ENCODE data around the gene ISX. TPM values are rescaled to one million over a fixed set of nuclear protein-coding genes. Genes with fewer than 3 reads are reported as not detected.

Gene ISX
- total and polyA plus RNA-seq, 9 of the 15 experiments (the other 6 are each of a cell fraction or from before 2014, with no cell fraction given): 0.03 to 0.36 (median 0.07) TPM

GRCh38 chr22:35135165-35135564, 69.2 kb downstream of the ISX start (continued):
- TF ChIP-seq IRF9 (tag; IDR thresholded peaks at IDR 0.05) (no peak), ZNF316 (IDR thresholded peaks at IDR 0.05) (no peak)

Other genes starting within 250 kb of the ISX start
- 9.9 and 10.0 TPM in 2 replicates for gene HMGXB4, start 191.3 kb downstream of the ISX start, total RNA-seq (2014; rRNA removed)
- gene HMGXB4, start 191.3 kb downstream of the ISX start, total RNA-seq (2014; rRNA removed; fragmentation: Illumina TruSeq; extraction: Trizol): 19.0 and 21.9 TPM in 2 replicates
- gene HMGXB4, start 191.3 kb downstream of the ISX start, total RNA-seq (2015; rRNA removed; fragmentation: Illumina TruSeq; extraction: Trizol): 17.5 and 20.8 TPM in 2 replicates
- gene HMGXB4, start 191.3 kb downstream of the ISX start, total RNA-seq (2021): 18.0 and 18.4 TPM in 2 replicates
- 24.8 and 25.3 TPM in 2 replicates for gene HMGXB4, start 191.3 kb downstream of the ISX start, polyA plus RNA-seq (2011; rRNA removed)
- gene HMGXB4, start 191.3 kb downstream of the ISX start, polyA plus RNA-seq (2014; fragmentation: Illumina TruSeq; extraction: Trizol): 23.7 and 26.6 TPM in 2 replicates
- gene HMGXB4, start 191.3 kb downstream of the ISX start, polyA plus RNA-seq (2014; fragmentation: Nextera tagmentation; extraction: Ambion mirVana): 10 to 100 TPM; 27.7 to 31.4 TPM
- 19.2 and 25.0 TPM in 2 replicates for gene HMGXB4, start 191.3 kb downstream of the ISX start, polyA plus RNA-seq (2014; rRNA removed)
- gene TOM1, start 233.7 kb downstream of the ISX start, total RNA-seq (2014; rRNA removed): 12.0 and 14.8 TPM in 2 replicates
- 5.9 and 6.3 TPM in 2 replicates for gene TOM1, start 233.7 kb downstream of the ISX start, total RNA-seq (2014; rRNA removed; fragmentation: Illumina TruSeq; extraction: Trizol)
- 9.9 and 10.3 TPM in 2 replicates for gene TOM1, start 233.7 kb downstream of the ISX start, total RNA-seq (2015; rRNA removed; fragmentation: Illumina TruSeq; extraction: Trizol)
- gene TOM1, start 233.7 kb downstream of the ISX start, total RNA-seq (2021): 12.6 and 13.7 TPM in 2 replicates
- 18.2 and 24.5 TPM in 2 replicates for gene TOM1, start 233.7 kb downstream of the ISX start, polyA plus RNA-seq (2011; rRNA removed)
- 17.9 and 20.6 TPM in 2 replicates for gene TOM1, start 233.7 kb downstream of the ISX start, polyA plus RNA-seq (2014; fragmentation: Illumina TruSeq; extraction: Trizol)
- gene TOM1, start 233.7 kb downstream of the ISX start, polyA plus RNA-seq (2014; fragmentation: Nextera tagmentation; extraction: Ambion mirVana): 1 to 10 TPM in 1 of 2 experiments, under 1 TPM in 1; 0.64 to 1.2 TPM
- 13.1 and 13.9 TPM in 2 replicates for gene TOM1, start 233.7 kb downstream of the ISX start, polyA plus RNA-seq (2014; rRNA removed)